CD4-positive, alpha-beta T cell (primary cell): ENCODE measurements around the gene NRXN3. TPM values are rescaled to one million over a fixed set of nuclear protein-coding genes. Genes with fewer than 3 reads are reported as not detected.

Experiments
- ATAC-seq: fragments of 200-7000 bp; cut with Tn5 transposase; one replicate; pipeline ENCODE4 v1.10.0; 2022; ENCODE audit warnings: mild to moderate bottlenecking; ENCODE audit not compliant: poor library complexity
- CTCF ChIA-PET: fragments of 350-600 bp; sonication (Branson Sonifier 250); formaldehyde crosslinking; loops from one replicate; lab custom pipeline; 2021; ENCODE audit warnings: antibody characterized with exemption, inconsistent platforms; lab: Charles Lee
- POLR2A ChIA-PET: fragments of 350-600 bp; sonication (Branson Sonifier 250); formaldehyde crosslinking; loops from one replicate; lab custom pipeline; 2021; ENCODE audit warnings: antibody characterized with exemption, inconsistent platforms; lab: Charles Lee
- DNase-seq, 14 experiments: peaks; one replicate each; pipeline ENCODE4 v3.0.0-alpha.2; 2013 to 2020; ENCODE audit warnings: mixed read lengths in 2 of 14
- H3K27ac ChIP-seq, 2 donors: one replicate each; pipeline versions ENCODE4 v1.5.1 to v1.7.0; 2013; ENCODE audit warnings: low read length in 2 of 2, low read depth in 1 of 2, mild to moderate bottlenecking in 1 of 2
- H3K27me3 ChIP-seq, 2 experiments: 1 replicate in 1 of 2; 2 replicates in 1 of 2; pipeline versions ENCODE4 v1.6.1 to v1.7.0; 2013; ENCODE audit warnings: low read length in 2 of 2, control low read depth in 1 of 2, mild to moderate bottlenecking in 1 of 2, moderate library complexity in 1 of 2; ENCODE audit not compliant: insufficient read depth in 2 of 2, control insufficient read depth in 1 of 2
- H3K36me3 ChIP-seq: one replicate; pipeline ENCODE4 v1.6.1; 2013; ENCODE audit warnings: low read length, control low read depth; ENCODE audit not compliant: insufficient read depth
- H3K4me1 ChIP-seq: one replicate; pipeline ENCODE4 v1.6.1; 2013; ENCODE audit warnings: low read length, control low read depth; ENCODE audit not compliant: insufficient read depth
- H3K4me3 ChIP-seq: one replicate; pipeline ENCODE4 v1.5.1; 2013; ENCODE audit warnings: mild to moderate bottlenecking, low read length, moderate library complexity
- H3K9me3 ChIP-seq, 2 experiments: 1 replicate in 1 of 2; 2 replicates in 1 of 2; pipeline versions ENCODE4 v1.6.1 to v1.7.0; 2013; ENCODE audit warnings: low read length in 2 of 2, mild to moderate bottlenecking in 2 of 2, control low read depth in 1 of 2, moderate library complexity in 1 of 2; ENCODE audit not compliant: control insufficient read depth in 1 of 2, insufficient read depth in 1 of 2
- H3K27ac Mint-ChIP-seq: one replicate; pipeline ENCODE4 v1.8.0; 2020; ENCODE audit warnings: mixed read lengths
- H3K27me3 Mint-ChIP-seq: one replicate; pipeline ENCODE4 v1.8.0; 2021; ENCODE audit warnings: mixed read lengths
- H3K36me3 Mint-ChIP-seq: one replicate; pipeline ENCODE4 v1.8.0; 2021; ENCODE audit warnings: low read depth, mixed read lengths
- H3K4me1 Mint-ChIP-seq: one replicate; pipeline ENCODE4 v1.8.0; 2021; ENCODE audit warnings: low read depth, mixed read lengths
- H3K4me3 Mint-ChIP-seq: one replicate; pipeline ENCODE4 v1.8.0; 2020; ENCODE audit warnings: mild to moderate bottlenecking, mixed read lengths
- H3K9me3 Mint-ChIP-seq: one replicate; pipeline ENCODE4 v1.8.0; 2020; ENCODE audit warnings: mixed read lengths
- intact Hi-C, 2 experiments: fragments of 100-400 bp; cut with DNase I in 1 of 2; cut with micrococcal nuclease in 1 of 2; formaldehyde crosslinking; loops; one replicate each; pipeline versions ENCODE4 v1.15.1 to v1.9.0; 2023 to 2025; cut with DNase I, micrococcal nuclease
- total RNA-seq, 174 experiments: library from RNA in 2 of 174; stranded (reverse) in 2 of 174; gene quantifications; one replicate each; pipeline ENCODE4 v1.2.3 and lab custom pipeline; 2021 to 2026
- TF ChIP-seq, protein P1 (sequence below): fragments of 200-600 bp; IDR thresholded peaks from one replicate; pipeline ENCODE4 v1.8.0; 2022; ENCODE audit warnings: antibody characterized with exemption, mild to moderate bottlenecking

The NRXN3 gene
- total RNA-seq, 2 experiments from 2014 or later = not detected

DNA sequence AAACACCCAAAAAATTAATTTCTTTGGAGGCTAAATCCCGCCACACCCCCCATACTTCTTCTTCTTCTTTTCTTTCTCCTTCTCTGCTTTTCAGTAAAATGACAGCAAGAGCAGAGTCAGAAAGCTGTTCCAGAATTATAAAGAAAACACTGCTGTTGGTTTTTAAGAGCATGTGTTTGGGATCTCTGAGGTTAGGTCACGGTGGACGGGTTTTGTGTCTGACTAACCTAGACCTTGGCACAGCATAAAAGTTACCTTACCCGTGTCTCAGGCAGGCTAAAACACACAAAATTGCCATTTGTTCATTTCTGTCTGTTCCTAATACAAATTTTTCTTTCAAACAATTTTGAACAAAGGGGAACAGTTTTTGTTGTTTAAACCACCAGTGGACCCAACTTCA, 540.8 kb downstream of the NRXN3 start:
- Histone ChIP-seq H3K4me1 (no peaks in the 10 kb centered on the region), H3K9me3 (peaks cover 0 to 6% of the 10 kb centered on the region in 2 experiments), H3K27me3 (no peaks in the 10 kb centered on the region), H3K4me3 (no peak overlapping the region), H3K36me3 (no peaks in the 10 kb centered on the region), H3K27ac (no peak overlapping the region)
- Mint-ChIP-seq H3K9me3 (peaks cover 6% of the 10 kb centered on the region), H3K4me1 (no peaks in the 10 kb centered on the region), H3K27me3 (no peaks in the 10 kb centered on the region), H3K27ac (no peak overlapping the region), H3K36me3 (no peaks in the 10 kb centered on the region), H3K4me3 (no peak overlapping the region)
- DNase-seq (no peak), ATAC-seq (no peak)
- CTCF ChIA-PET = no interaction called here
- intact Hi-C loops = no loop called here
- TF ChIP-seq, protein P1, sequence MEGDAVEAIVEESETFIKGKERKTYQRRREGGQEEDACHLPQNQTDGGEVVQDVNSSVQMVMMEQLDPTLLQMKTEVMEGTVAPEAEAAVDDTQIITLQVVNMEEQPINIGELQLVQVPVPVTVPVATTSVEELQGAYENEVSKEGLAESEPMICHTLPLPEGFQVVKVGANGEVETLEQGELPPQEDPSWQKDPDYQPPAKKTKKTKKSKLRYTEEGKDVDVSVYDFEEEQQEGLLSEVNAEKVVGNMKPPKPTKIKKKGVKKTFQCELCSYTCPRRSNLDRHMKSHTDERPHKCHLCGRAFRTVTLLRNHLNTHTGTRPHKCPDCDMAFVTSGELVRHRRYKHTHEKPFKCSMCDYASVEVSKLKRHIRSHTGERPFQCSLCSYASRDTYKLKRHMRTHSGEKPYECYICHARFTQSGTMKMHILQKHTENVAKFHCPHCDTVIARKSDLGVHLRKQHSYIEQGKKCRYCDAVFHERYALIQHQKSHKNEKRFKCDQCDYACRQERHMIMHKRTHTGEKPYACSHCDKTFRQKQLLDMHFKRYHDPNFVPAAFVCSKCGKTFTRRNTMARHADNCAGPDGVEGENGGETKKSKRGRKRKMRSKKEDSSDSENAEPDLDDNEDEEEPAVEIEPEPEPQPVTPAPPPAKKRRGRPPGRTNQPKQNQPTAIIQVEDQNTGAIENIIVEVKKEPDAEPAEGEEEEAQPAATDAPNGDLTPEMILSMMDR = no peak
- POLR2A ChIA-PET = no interaction called here

DNA sequence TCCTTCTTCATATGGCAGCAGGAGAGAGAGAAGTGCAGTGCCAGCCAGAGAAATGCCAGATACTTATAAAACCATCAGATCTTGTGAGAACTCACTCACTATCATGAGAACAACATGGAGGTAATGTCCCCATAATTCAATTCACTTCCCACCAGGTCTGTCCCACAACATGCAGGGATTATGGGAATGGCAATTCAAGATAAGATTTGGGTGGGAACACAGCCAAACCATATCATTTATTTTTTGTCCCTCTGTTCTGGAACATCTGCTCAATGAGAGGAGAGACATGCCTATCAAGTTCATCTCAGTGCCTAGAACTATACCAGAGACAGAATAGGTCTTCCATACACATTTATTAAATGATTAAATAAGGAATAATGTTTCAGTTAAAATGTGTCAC, 543.5 kb downstream of the NRXN3 start:
- DNase-seq (no peak), ATAC-seq (no peak)
- H3K27ac Mint-ChIP-seq = no peak overlapping the region
- H3K27me3 Mint-ChIP-seq = no peaks in the 10 kb centered on the region
- no peak overlapping the region for H3K4me3 Mint-ChIP-seq
- ChIA-PET POLR2A (no interaction called here), CTCF (no interaction called here)
- Histone ChIP-seq H3K27ac (no peak overlapping the region), H3K4me3 (no peak overlapping the region), H3K27me3 (no peaks in the 10 kb centered on the region), H3K4me1 (no peaks in the 10 kb centered on the region), H3K9me3 (peaks cover 0 to 6% of the 10 kb centered on the region in 2 experiments), H3K36me3 (no peaks in the 10 kb centered on the region)
- H3K36me3 Mint-ChIP-seq = no peaks in the 10 kb centered on the region
- peaks cover 6% of the 10 kb centered on the region for H3K9me3 Mint-ChIP-seq
- no peaks in the 10 kb centered on the region for H3K4me1 Mint-ChIP-seq
- TF ChIP-seq, protein P1 = no peak
- intact Hi-C loops = no loop called here

GRCh38 chr14:78714711-78715110, 544.5 kb downstream of the NRXN3 start:
- no peaks in the 10 kb centered on the region for H3K27me3 Mint-ChIP-seq
- H3K9me3 Mint-ChIP-seq = peaks cover 6% of the 10 kb centered on the region
- no peaks in the 10 kb centered on the region for H3K4me1 Mint-ChIP-seq
- no peaks in the 10 kb centered on the region for H3K36me3 Mint-ChIP-seq
- Histone ChIP-seq H3K36me3 (no peaks in the 10 kb centered on the region), H3K9me3 (peaks cover 0 to 6% of the 10 kb centered on the region in 2 experiments), H3K27me3 (no peaks in the 10 kb centered on the region), H3K4me1 (no peaks in the 10 kb centered on the region), H3K27ac (no peak overlapping the region), H3K4me3 (no peak overlapping the region)
- TF ChIP-seq, protein P1 = no peak
- no peak for ATAC-seq
- H3K27ac Mint-ChIP-seq = no peak overlapping the region
- ChIA-PET CTCF (no interaction called here), POLR2A (no interaction called here)
- no peak for DNase-seq
- no peak overlapping the region for H3K4me3 Mint-ChIP-seq
- intact Hi-C loops = no loop called here
